NCI-H1092 treated with DMSO at 0.1 percent for 48 hours (cell line): ENCODE results near the gene CDC6.
A peak's percentile ranks its signal among the peaks of the same experiment; 100 is the strongest.

ENCODE experiments used
- DNase-seq: peaks from one replicate; lab custom pipeline; 2025; lab: John Stamatoyannopoulos, UW

CDC6 gene

GRCh38 chr17:40311575-40311974, 23.9 kb downstream of the CDC6 start:
- DNase-seq = peak; percentile 60

- DNase-seq = no peak
Measured at GRCh38 chr17:40312131-40312731, 24.6 kb downstream of the CDC6 start.

- DNase-seq = peak; percentile 20
Measured at GRCh38 chr17:40312893-40313667, 25.4 kb downstream of the CDC6 start.

GRCh38 chr17:40313668-40314583, 26.2 kb downstream of the CDC6 start:
- peak; percentile 92 for DNase-seq

- DNase-seq = peak; percentile 75
Measured at GRCh38 chr17:40314584-40314956, 26.9 kb downstream of the CDC6 start.

- DNase-seq = no peak
Measured at GRCh38 chr17:40315206-40315605, 27.5 kb downstream of the CDC6 start.

- DNase-seq = no peak
Measured at GRCh38 chr17:40315678-40316570, 28.2 kb downstream of the CDC6 start.

- no peak for DNase-seq
Measured at GRCh38 chr17:40316571-40317344, 29.1 kb downstream of the CDC6 start.

GRCh38 chr17:40317345-40317873, 29.7 kb downstream of the CDC6 start:
- DNase-seq = no peak

GRCh38 chr17:40317880-40318829, 30.5 kb downstream of the CDC6 start:
- DNase-seq = peak; percentile 90

- DNase-seq = no peak
Measured at GRCh38 chr17:40318830-40319391, 31.2 kb downstream of the CDC6 start.

- no peak for DNase-seq
Measured at GRCh38 chr17:40319651-40320540, 32.2 kb downstream of the CDC6 start.

GRCh38 chr17:40320756-40321523, 33.3 kb downstream of the CDC6 start:
- no peak for DNase-seq

- DNase-seq = no peak
Measured at GRCh38 chr17:40321524-40321929, 33.8 kb downstream of the CDC6 start.

- no peak for DNase-seq
Measured at GRCh38 chr17:40321961-40322357, 34.3 kb downstream of the CDC6 start.

- no peak for DNase-seq
Measured at GRCh38 chr17:40322358-40323315, 35.0 kb downstream of the CDC6 start.
